H9 (cell line): ENCODE measurements around the gene TMEM176B. TPM values are rescaled to one million over a fixed set of nuclear protein-coding genes. Genes with fewer than 3 reads are reported as not detected.

Experiments
- DNase-seq: peaks from one replicate; pipeline ENCODE4 v3.0.0-alpha.2; 2017
- H2AFZ ChIP-seq: one replicate; pipeline ENCODE4 v1.6.1; 2013; ENCODE audit warnings: mild to moderate bottlenecking, low read length, control low read depth, moderate library complexity
- H2AK5ac ChIP-seq: 2 replicates; pipeline ENCODE4 v1.6.1; 2013; ENCODE audit warnings: low read length, control low read depth, mixed read lengths; ENCODE audit not compliant: insufficient read length
- H2BK120ac ChIP-seq: one replicate; pipeline ENCODE4 v1.6.1; 2013; ENCODE audit warnings: low read depth, mild to moderate bottlenecking, low read length, control low read depth, inconsistent platforms; ENCODE audit not compliant: poor library complexity, severe bottlenecking
- H2BK12ac ChIP-seq: 2 replicates; pipeline ENCODE4 v1.6.1; 2013; ENCODE audit warnings: low read length, control low read depth, mixed read lengths, low read depth; ENCODE audit not compliant: insufficient read length
- H2BK15ac ChIP-seq: 2 replicates; pipeline ENCODE4 v1.6.1; 2013; ENCODE audit warnings: low read depth, low read length, control low read depth
- H2BK20ac ChIP-seq: one replicate; pipeline ENCODE4 v1.6.1; 2013; ENCODE audit warnings: low read depth, mild to moderate bottlenecking, low read length, control low read depth, inconsistent platforms; ENCODE audit not compliant: poor library complexity, severe bottlenecking
- H2BK5ac ChIP-seq: 2 replicates; pipeline ENCODE4 v1.6.1; 2013; ENCODE audit warnings: low read length, control low read depth, mixed read lengths; ENCODE audit not compliant: insufficient read length
- H3K14ac ChIP-seq: 2 replicates; pipeline ENCODE4 v1.6.1; 2013; ENCODE audit warnings: low read length, control low read depth; ENCODE audit not compliant: insufficient read depth
- H3K18ac ChIP-seq: 2 replicates; pipeline ENCODE4 v1.6.1; 2013; ENCODE audit warnings: low read depth, mild to moderate bottlenecking, mixed read lengths, low read length, control low read depth; ENCODE audit not compliant: insufficient read length
- H3K23ac ChIP-seq: 2 replicates; pipeline ENCODE4 v1.6.1; 2013; ENCODE audit warnings: low read length, control low read depth, mixed read lengths, low read depth; ENCODE audit not compliant: insufficient read length
- H3K23me2 ChIP-seq: 2 replicates; pipeline ENCODE4 v1.6.1; 2013; ENCODE audit warnings: low read depth, mild to moderate bottlenecking, mixed read lengths, low read length, control low read depth; ENCODE audit not compliant: insufficient read length, poor library complexity, severe bottlenecking
- H3K27ac ChIP-seq: 2 replicates; pipeline ENCODE4 v1.5.1; 2013; ENCODE audit warnings: low read length, control low read depth, mixed read lengths, low read depth; ENCODE audit not compliant: insufficient read length
- H3K27me3 ChIP-seq: 2 replicates; pipeline ENCODE4 v1.6.1; 2013; ENCODE audit warnings: low read length, control low read depth, inconsistent platforms; ENCODE audit not compliant: insufficient read depth
- H3K4ac ChIP-seq: 2 replicates; pipeline ENCODE4 v1.6.1; 2013; ENCODE audit warnings: low read depth, mild to moderate bottlenecking, control low read depth, inconsistent platforms, low read length, moderate library complexity
- H3K4me1 ChIP-seq: 2 replicates; pipeline ENCODE4 v1.6.1; 2013; ENCODE audit warnings: low read length, control low read depth, inconsistent platforms; ENCODE audit not compliant: insufficient read depth
- H3K4me2 ChIP-seq: 2 replicates; pipeline ENCODE4 v1.6.1; 2013; ENCODE audit warnings: low read length, control low read depth, mixed read lengths; ENCODE audit not compliant: insufficient read length, insufficient read depth
- H3K56ac ChIP-seq: 2 replicates; pipeline ENCODE4 v1.6.1; 2013; ENCODE audit warnings: low read depth, mild to moderate bottlenecking, mixed read lengths, low read length, control low read depth; ENCODE audit not compliant: insufficient read length
- H3K79me1 ChIP-seq: 2 replicates; pipeline ENCODE4 v1.6.1; 2013; ENCODE audit warnings: low read depth, mild to moderate bottlenecking, moderate library complexity, low read length, control low read depth, inconsistent platforms; ENCODE audit not compliant: insufficient read depth, poor library complexity, severe bottlenecking
- H3K79me2 ChIP-seq: 2 replicates; pipeline ENCODE4 v1.6.1; 2013; ENCODE audit warnings: low read length, control low read depth, inconsistent platforms; ENCODE audit not compliant: insufficient read depth
- H3K9ac ChIP-seq: 2 replicates; pipeline ENCODE4 v1.6.1; 2013; ENCODE audit warnings: low read length, control low read depth, mixed read lengths; ENCODE audit not compliant: insufficient read length; ENCODE audit errors: extremely low read depth
- H3K9me3 ChIP-seq: one replicate; pipeline ENCODE4 v1.6.1; 2013; ENCODE audit warnings: low read depth, low read length, inconsistent platforms; ENCODE audit not compliant: control insufficient read depth
- H3T11ph ChIP-seq: one replicate; pipeline ENCODE4 v1.6.1; 2013; ENCODE audit warnings: mild to moderate bottlenecking, low read length, control low read depth, inconsistent platforms
- H4K20me1 ChIP-seq: one replicate; pipeline ENCODE4 v1.6.1; 2013; ENCODE audit not compliant: control insufficient read depth, insufficient read length, insufficient read depth
- H4K5ac ChIP-seq: 2 replicates; pipeline ENCODE4 v1.6.1; 2013; ENCODE audit warnings: low read depth, mild to moderate bottlenecking, mixed read lengths, low read length, control low read depth; ENCODE audit not compliant: insufficient read length
- H4K8ac ChIP-seq: replicated peaks from 2 replicates; pipeline ENCODE4 v1.6.1; 2013; ENCODE audit warnings: low read length, control low read depth, mixed read lengths, low read depth; ENCODE audit not compliant: insufficient read length
- H4K91ac ChIP-seq: 2 replicates; pipeline ENCODE4 v1.6.1; 2013; ENCODE audit warnings: low read depth, mild to moderate bottlenecking, moderate library complexity, mixed read lengths, low read length, control low read depth; ENCODE audit not compliant: insufficient read length
- H3K27ac Mint-ChIP-seq, 3 experiments: 2 replicates in 2 of 3; 3 replicates in 1 of 3; pipeline ENCODE4 v1.8.0; 2020 to 2021; ENCODE audit warnings: mixed read lengths in 3 of 3, mild to moderate bottlenecking in 1 of 3, moderate library complexity in 1 of 3
- H3K27me3 Mint-ChIP-seq: 2 replicates; pipeline ENCODE4 v1.8.0; 2021; ENCODE audit warnings: low read depth, mild to moderate bottlenecking, moderate library complexity, mixed read lengths
- H3K36me3 Mint-ChIP-seq, 3 experiments: 2 replicates in 2 of 3; 3 replicates in 1 of 3; pipeline ENCODE4 v1.8.0; 2020 to 2021; ENCODE audit warnings: low read depth in 3 of 3, mixed read lengths in 3 of 3; ENCODE audit not compliant: insufficient read depth in 1 of 3
- H3K4me1 Mint-ChIP-seq, 2 experiments: 2 replicates each; pipeline ENCODE4 v1.8.0; 2020; ENCODE audit warnings: mixed read lengths in 2 of 2
- H3K4me3 Mint-ChIP-seq, 2 experiments: 2 replicates in 1 of 2; 3 replicates in 1 of 2; pipeline ENCODE4 v1.8.0; 2020 to 2021; ENCODE audit warnings: mild to moderate bottlenecking in 2 of 2, mixed read lengths in 2 of 2, moderate library complexity in 1 of 2
- H3K9me3 Mint-ChIP-seq, 2 experiments: 2 replicates in 1 of 2; 3 replicates in 1 of 2; pipeline ENCODE4 v1.8.0; 2020; ENCODE audit warnings: mild to moderate bottlenecking in 2 of 2, mixed read lengths in 2 of 2, moderate library complexity in 1 of 2
- WGBS: extraction: QIAGEN DNeasy Blood & Tissue Kit; methylation state at CpG from one replicate; pipeline ENCODE4 v1.1.7; 2013; ENCODE audit warnings: missing lambda C conversion rate, low lambda C conversion rate, mixed read lengths; ENCODE audit not compliant: insufficient read length; ENCODE audit errors: extremely low coverage; 5-methylcytosine and 5-hydroxymethylcytosine counted together
- total RNA-seq: library from RNA; stranded (reverse); gene quantifications from 2 replicates; pipeline ENCODE4 v1.2.1, GENCODE V29; 2021
- TF ChIP-seq, protein P1 (sequence below): fragments of 200-600 bp; sonication (generic); conservative IDR thresholded peaks from 3 replicates; pipeline ENCODE4 v1.8.0; 2021; ENCODE audit warnings: antibody characterized with exemption, mild to moderate bottlenecking

TMEM176B gene
- total RNA-seq, 1 experiment from 2014 or later: 0.85 TPM

DNA sequence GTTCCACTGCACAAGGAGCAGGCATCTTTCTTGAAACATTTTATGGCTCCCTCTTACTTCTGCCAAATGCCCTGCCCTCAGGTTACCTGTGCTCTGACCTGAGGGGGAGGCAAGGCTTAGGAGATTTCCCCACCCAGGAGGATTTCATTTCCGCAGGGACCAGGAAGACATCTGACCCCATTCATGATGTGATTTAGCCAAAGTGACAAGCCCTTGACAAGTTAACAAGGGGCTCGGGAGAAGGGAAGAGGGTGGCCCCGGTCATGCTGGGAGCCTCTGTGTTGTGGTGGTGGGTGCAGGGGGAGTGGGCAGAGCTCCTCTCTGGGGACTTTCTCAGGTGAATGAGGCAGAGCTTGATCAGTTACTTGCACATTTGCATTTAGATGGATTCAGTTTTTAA, 44.0 kb downstream of the TMEM176B start:
- no peak overlapping the region for H3K4me3 Mint-ChIP-seq
- Histone ChIP-seq H2AK5ac (no peak overlapping the region), H3K14ac (no peak overlapping the region), H3K27me3 (no peaks in the 10 kb centered on the region; the same call in 1 of the 2 replicates), H3K27ac (no peak overlapping the region), H3K79me2 (no peaks in the 10 kb centered on the region; the same call in 1 of the 2 replicates), H4K20me1 (no peaks in the 10 kb centered on the region), H3K4me2 (no peak overlapping the region), H3K23me2 (no peaks in the 10 kb centered on the region), H3K4me1 (no peaks in the 10 kb centered on the region), H4K5ac (no peak overlapping the region), H3K4ac (no peak overlapping the region), H4K91ac (no peak overlapping the region), H2BK120ac (no peak overlapping the region), H3T11ph (no peak overlapping the region), H2BK12ac (no peak overlapping the region), H2BK15ac (no peak overlapping the region; the same call in 1 of the 2 replicates), H4K8ac (no peak overlapping the region), H2BK5ac (no peak overlapping the region), H3K79me1 (no peaks in the 10 kb centered on the region), H3K9ac (no peak overlapping the region), H2BK20ac (no peak overlapping the region), H3K23ac (no peak overlapping the region), H2AFZ (no peak overlapping the region), H3K56ac (no peak overlapping the region), H3K9me3 (no peaks in the 10 kb centered on the region), H3K18ac (no peak overlapping the region)
- TF ChIP-seq, protein P1, sequence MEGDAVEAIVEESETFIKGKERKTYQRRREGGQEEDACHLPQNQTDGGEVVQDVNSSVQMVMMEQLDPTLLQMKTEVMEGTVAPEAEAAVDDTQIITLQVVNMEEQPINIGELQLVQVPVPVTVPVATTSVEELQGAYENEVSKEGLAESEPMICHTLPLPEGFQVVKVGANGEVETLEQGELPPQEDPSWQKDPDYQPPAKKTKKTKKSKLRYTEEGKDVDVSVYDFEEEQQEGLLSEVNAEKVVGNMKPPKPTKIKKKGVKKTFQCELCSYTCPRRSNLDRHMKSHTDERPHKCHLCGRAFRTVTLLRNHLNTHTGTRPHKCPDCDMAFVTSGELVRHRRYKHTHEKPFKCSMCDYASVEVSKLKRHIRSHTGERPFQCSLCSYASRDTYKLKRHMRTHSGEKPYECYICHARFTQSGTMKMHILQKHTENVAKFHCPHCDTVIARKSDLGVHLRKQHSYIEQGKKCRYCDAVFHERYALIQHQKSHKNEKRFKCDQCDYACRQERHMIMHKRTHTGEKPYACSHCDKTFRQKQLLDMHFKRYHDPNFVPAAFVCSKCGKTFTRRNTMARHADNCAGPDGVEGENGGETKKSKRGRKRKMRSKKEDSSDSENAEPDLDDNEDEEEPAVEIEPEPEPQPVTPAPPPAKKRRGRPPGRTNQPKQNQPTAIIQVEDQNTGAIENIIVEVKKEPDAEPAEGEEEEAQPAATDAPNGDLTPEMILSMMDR: no peak
- peaks cover under 1 to 1% of the 10 kb centered on the region in 2 experiments; a peak in 1 of 5 replicates for H3K9me3 Mint-ChIP-seq
- no peak for DNase-seq
- H3K4me1 Mint-ChIP-seq: no peaks in the 10 kb centered on the region
- no peak overlapping the region for H3K27ac Mint-ChIP-seq
- no peaks in the 10 kb centered on the region for H3K36me3 Mint-ChIP-seq
- H3K27me3 Mint-ChIP-seq: peaks cover 71% of the 10 kb centered on the region
- WGBS: no CpG with 5 or more reads among the region's 3 CpGs
